K562 (cell line): ENCODE data around the gene SMIM35. TPM values are rescaled to one million over a fixed set of nuclear protein-coding genes. Genes with fewer than 3 reads are reported as not detected.

Experiments
- ATAC-seq: fragments of 200-7000 bp; cut with Tn5 transposase; 3 replicates; pipeline ENCODE4 v1.9.1; 2020; ENCODE audit warnings: moderate library complexity
- BruUV-seq: library from RNA; stranded (reverse); fragments of 400-500 nt; replicated peaks from 2 replicates; lab custom pipeline; 2021; lab: Mats Ljungman, UMichigan
- CTCF ChIA-PET: fragments of 300-600 bp; formaldehyde crosslinking; extraction: SDS; loops from one replicate; lab custom pipeline; 2021; ENCODE audit warnings: low intra/inter-chr PET ratio; lab: Yijun Ruan, JAX
- POLR2A ChIA-PET: fragments of 300-600, 350-650 bp; sonication (Branson Sonifier 250); formaldehyde crosslinking; extraction: SDS; loops from one replicate; lab custom pipeline; 2021; ENCODE audit warnings: antibody characterized with exemption, inconsistent platforms; lab: Yijun Ruan, JAX
- DNase-seq, 4 experiments: peaks; one replicate each; pipeline versions ENCODE4 v3.0.0 to v3.0.0-alpha.2; 2011 to 2018; ENCODE audit warnings: low spot score in 3 of 4, mixed read lengths in 3 of 4; ENCODE audit errors: extremely low read depth in 1 of 4
- FAIRE-seq: peaks from 2 replicates; lab custom pipeline; 2011; peaks lifted over from hg19 to GRCh38; lab: Jason Lieb, UNC
- H2AFZ ChIP-seq: 2 replicates; pipeline ENCODE4 v1.6.0; 2011; ENCODE audit warnings: low read depth, low read length, control low read depth, inconsistent platforms
- H3K27ac ChIP-seq: fragments of 200-600 bp; 3 replicates; pipeline ENCODE4 v1.8.0; 2011; ENCODE audit warnings: low read depth, mild to moderate bottlenecking, control low read depth, inconsistent platforms, low read length, moderate library complexity, mixed read lengths; ENCODE audit errors: extremely low read depth
- H3K27me3 ChIP-seq, 2 experiments: fragments of 300-600 bp in 1 of 2; 2 replicates in 1 of 2; 3 replicates in 1 of 2; pipeline versions ENCODE4 v1.6.0 to v1.8.0; 2011; ENCODE audit warnings: inconsistent platforms in 2 of 2, low read length in 2 of 2, mild to moderate bottlenecking in 1 of 2, mixed read lengths in 1 of 2, moderate library complexity in 1 of 2; ENCODE audit not compliant: control insufficient read depth in 2 of 2, insufficient read depth in 2 of 2
- H3K36me3 ChIP-seq: fragments of 300-600 bp; 3 replicates; pipeline ENCODE4 v1.8.0; 2011; ENCODE audit warnings: mild to moderate bottlenecking, low read length, inconsistent platforms; ENCODE audit not compliant: control insufficient read depth, insufficient read depth
- H3K4me1 ChIP-seq, 2 experiments: fragments of 200-600 bp in 1 of 2; replicated peaks in 1 of 2; 2 replicates in 1 of 2; 3 replicates in 1 of 2; pipeline versions ENCODE4 v1.5.1 to v1.8.0; 2011; ENCODE audit warnings: inconsistent platforms in 2 of 2, low read length in 2 of 2, mild to moderate bottlenecking in 1 of 2, mixed read lengths in 1 of 2, moderate library complexity in 1 of 2; ENCODE audit not compliant: control insufficient read depth in 2 of 2, insufficient read depth in 2 of 2
- H3K4me2 ChIP-seq: 2 replicates; pipeline ENCODE4 v1.6.1; 2011; ENCODE audit warnings: low read length, control low read depth, inconsistent platforms, mixed read lengths; ENCODE audit not compliant: insufficient read depth
- H3K4me3 ChIP-seq: fragments of 200-600 bp; sonication (generic), shearing (Covaris generic); 2 replicates; pipeline ENCODE4 v1.5.1; 2016; ENCODE audit warnings: control low read depth, inconsistent platforms
- H3K79me2 ChIP-seq: fragments of 200-600 bp; 3 replicates; pipeline ENCODE4 v1.8.0; 2011; ENCODE audit warnings: low read length, inconsistent platforms; ENCODE audit not compliant: control insufficient read depth, insufficient read depth
- H3K9ac ChIP-seq, 2 experiments: 2 replicates each; pipeline versions ENCODE4 v1.6.0 to v1.6.1; 2011; ENCODE audit warnings: low read depth in 2 of 2, low read length in 2 of 2, control low read depth in 1 of 2, inconsistent platforms in 1 of 2, mild to moderate bottlenecking in 1 of 2, mixed read lengths in 1 of 2; ENCODE audit not compliant: insufficient read depth in 1 of 2
- H3K9me1 ChIP-seq: one replicate; pipeline ENCODE4 v1.6.0; 2011; ENCODE audit warnings: inconsistent platforms, mild to moderate bottlenecking, low read length, moderate library complexity; ENCODE audit not compliant: control insufficient read depth, insufficient read depth
- H3K9me3 ChIP-seq: replicated peaks from 2 replicates; pipeline ENCODE4 v1.5.1; 2011; ENCODE audit warnings: low read depth, low read length, inconsistent platforms; ENCODE audit not compliant: control insufficient read depth, insufficient read depth
- H4K20me1 ChIP-seq: replicated peaks from 2 replicates; pipeline ENCODE4 v1.6.1; 2011; ENCODE audit warnings: low read length, inconsistent platforms, mixed read lengths; ENCODE audit not compliant: control insufficient read depth, insufficient read depth
- ATF3 ChIP-seq, 2 experiments: fragments of 450-650 bp in 1 of 2; sonication (generic) in 1 of 2; formaldehyde crosslinking in 1 of 2; IDR thresholded peaks in 1 of 2; conservative IDR thresholded peaks in 1 of 2; 2 replicates each; pipeline versions ENCODE4 v1.6.1 to v1.8.1; 2016 to 2023; ENCODE audit warnings: mild to moderate bottlenecking in 2 of 2, moderate library complexity in 2 of 2, inconsistent platforms in 1 of 2, missing genetic modification reagents in 1 of 2
- CHCHD3 ChIP-seq: fragments of 250-450 bp; sonication (Bioruptor Pico); IDR thresholded peaks from 2 replicates; pipeline ENCODE4 v2.1.2; 2022; ENCODE audit warnings: mild to moderate bottlenecking
- GTF3C2 ChIP-seq: IDR thresholded peaks from 3 replicates; pipeline ENCODE4 v1.6.1; 2011; ENCODE audit warnings: borderline replicate concordance, mild to moderate bottlenecking, moderate library complexity; ENCODE audit not compliant: insufficient read length; ENCODE audit errors: extremely low read depth
- KDM4B ChIP-seq, 2 experiments: fragments of 450-650 bp in 1 of 2; sonication (generic) in 1 of 2; IDR thresholded peaks; 2 replicates each; pipeline ENCODE4 v1.6.1; 2016 to 2017; ENCODE audit warnings: borderline replicate concordance in 2 of 2, antibody characterized with exemption in 1 of 2, low read depth in 1 of 2, mild to moderate bottlenecking in 1 of 2
- MIER1 ChIP-seq: fragments of 450-650 bp; IDR thresholded peaks from 2 replicates; pipeline ENCODE4 v1.6.1; 2016; ENCODE audit warnings: antibody characterized with exemption, mild to moderate bottlenecking, low read depth
- NFE2 ChIP-seq: IDR thresholded peaks from 2 replicates; pipeline ENCODE4 v1.6.1; 2014; ENCODE audit warnings: antibody characterized with exemption, low read depth
- PCBP2 ChIP-seq: fragments of 200-400 bp; formaldehyde crosslinking; IDR thresholded peaks from 2 replicates; pipeline ENCODE4 v1.6.1; 2018; ENCODE audit warnings: low read length, low read depth, mild to moderate bottlenecking, moderate library complexity; ENCODE audit not compliant: poor library complexity, severe bottlenecking
- PRPF4 ChIP-seq: fragments of 200-400 bp; formaldehyde crosslinking; IDR thresholded peaks from one replicate; pipeline ENCODE4 v1.6.1; 2017; ENCODE audit warnings: low read length, low read depth, mild to moderate bottlenecking; ENCODE audit not compliant: insufficient read depth, poor library complexity, severe bottlenecking
- SLC30A9 ChIP-seq: fragments of 250-450 bp; sonication (Bioruptor Pico); IDR thresholded peaks from 2 replicates; pipeline ENCODE4 v1.8.0; 2022; ENCODE audit warnings: mild to moderate bottlenecking, moderate library complexity
- SMARCA4 ChIP-seq: fragments of 450-650 bp; IDR thresholded peaks from 2 replicates; pipeline ENCODE4 v1.6.1; 2016
- STAT5B ChIP-seq: fragments of 250-450 bp; sonication (Bioruptor Pico); IDR thresholded peaks from 2 replicates; pipeline ENCODE4 v1.8.0; 2021; ENCODE audit warnings: mild to moderate bottlenecking, inconsistent platforms
- WGBS: fragments of 100-300 bp; shearing (Covaris generic); methylation state at CpG from one replicate; pipeline ENCODE4 v1.1.6; 2016; ENCODE audit warnings: low coverage, mixed read lengths; ENCODE audit not compliant: insufficient coverage; ENCODE audit errors: missing lambda C conversion rate; 5-methylcytosine and 5-hydroxymethylcytosine counted together
- in situ Hi-C: fragments of 300-500 bp; cut with MboI; formaldehyde crosslinking; loops from 4 replicates; pipeline ENCODE4 v1.15.0; 2018; ENCODE audit warnings: inconsistent platforms, mixed read lengths
- intact Hi-C: fragments of 100-400 bp; cut with micrococcal nuclease; formaldehyde crosslinking; loops from 2 replicates; pipeline ENCODE4 v1.14.2; 2022
- polyA plus RNA-seq, 8 experiments: library from polyadenylated mRNA; depleted of rRNA in 4 of 8; stranded (reverse) in 5 of 8; unstranded in 3 of 8; fragments of >200 nt; fragmentation: Nextera tagmentation in 2 of 8; fragmentation: Illumina TruSeq in 1 of 8; extraction: Ambion mirVana in 2 of 8; extraction: Trizol in 1 of 8; gene quantifications; 2 replicates each; pipeline versions ENCODE4 v1.2.1 to v1.2.3, GENCODE V29; 2011 to 2014; ENCODE audit warnings: inconsistent platforms in 1 of 8, missing spikeins in 1 of 8
- total RNA-seq, 7 experiments: library from RNA; depleted of rRNA in 6 of 7; stranded (reverse); fragments of >200 nt in 6 of 7; fragmentation: Illumina TruSeq in 2 of 7; extraction: Trizol in 2 of 7; gene quantifications; 2 replicates each; pipeline versions ENCODE4 v1.2.1 to v1.2.3, GENCODE V29; 2011 to 2021; ENCODE audit warnings: low replicate concordance in 1 of 7
- TF ChIP-seq, protein P1 (sequence below): IDR thresholded peaks from 3 replicates; pipeline ENCODE4 v1.6.1; 2011; ENCODE audit warnings: borderline replicate concordance, mild to moderate bottlenecking; ENCODE audit not compliant: insufficient read length, insufficient read depth
- TF ChIP-seq, protein P2 (sequence below), 2 experiments: IDR thresholded peaks in 1 of 2; conservative IDR thresholded peaks in 1 of 2; 2 replicates each; pipeline ENCODE4 v1.6.1; 2016; ENCODE audit warnings: low read depth in 2 of 2, mild to moderate bottlenecking in 1 of 2, missing compliant biosample characterization in 1 of 2, missing genetic modification characterization in 1 of 2, moderate library complexity in 1 of 2

The SMIM35 gene
- total and polyA plus RNA-seq, 9 of the 15 experiments (the other 6 are each of a cell fraction or from before 2014, with no cell fraction given) = 0.03 TPM; not detected in 7

GRCh38 chr11:118133816-118134215 lies 47.1 kb upstream of the SMIM35 start:
- WGBS = 4% methylated on average over 10 of the region's 10 CpGs
- Histone ChIP-seq H2AFZ (no peak overlapping the region), H3K4me1 (no peaks in the 10 kb centered on the region), H3K27me3 (peaks cover 16 to 50% of the 10 kb centered on the region in 2 experiments), H3K36me3 (no peaks in the 10 kb centered on the region), H3K79me2 (no peaks in the 10 kb centered on the region), H3K9ac (0 out of 4 replicates have a peak overlapping the region, but pooled peaks of 1 of the 2 experiments have one; percentile 65), H3K4me2 (no peak overlapping the region), H4K20me1 (no peaks in the 10 kb centered on the region; the same call in 1 of the 2 replicates), H3K9me1 (peaks cover 3% of the 10 kb centered on the region), H3K4me3 (no peak overlapping the region), H3K9me3 (no peaks in the 10 kb centered on the region), H3K27ac (no peak overlapping the region)
- no peak for DNase-seq
- TF ChIP-seq, protein P1, sequence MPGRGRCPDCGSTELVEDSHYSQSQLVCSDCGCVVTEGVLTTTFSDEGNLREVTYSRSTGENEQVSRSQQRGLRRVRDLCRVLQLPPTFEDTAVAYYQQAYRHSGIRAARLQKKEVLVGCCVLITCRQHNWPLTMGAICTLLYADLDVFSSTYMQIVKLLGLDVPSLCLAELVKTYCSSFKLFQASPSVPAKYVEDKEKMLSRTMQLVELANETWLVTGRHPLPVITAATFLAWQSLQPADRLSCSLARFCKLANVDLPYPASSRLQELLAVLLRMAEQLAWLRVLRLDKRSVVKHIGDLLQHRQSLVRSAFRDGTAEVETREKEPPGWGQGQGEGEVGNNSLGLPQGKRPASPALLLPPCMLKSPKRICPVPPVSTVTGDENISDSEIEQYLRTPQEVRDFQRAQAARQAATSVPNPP = no peak
- TF ChIP-seq KDM4B (IDR thresholded peaks at IDR 0.05; ENCODE audit: borderline replicate concordance in 2 of 2, low read depth in 1 of 2) (no peak), ATF3 (IDR thresholded peaks at IDR 0.05) (no peak), ATF3 (CRISPR knock-in tag; conservative IDR thresholded peaks at IDR 0.05) (no peak), SLC30A9 (no peak), GTF3C2 (no peak), PRPF4 (no peak), SMARCA4 (no peak), MIER1 (no peak), NFE2 (no peak), PCBP2 (no peak), CHCHD3 (CRISPR knock-in tag) (no peak), STAT5B (no peak)
- TF ChIP-seq, protein P2, sequence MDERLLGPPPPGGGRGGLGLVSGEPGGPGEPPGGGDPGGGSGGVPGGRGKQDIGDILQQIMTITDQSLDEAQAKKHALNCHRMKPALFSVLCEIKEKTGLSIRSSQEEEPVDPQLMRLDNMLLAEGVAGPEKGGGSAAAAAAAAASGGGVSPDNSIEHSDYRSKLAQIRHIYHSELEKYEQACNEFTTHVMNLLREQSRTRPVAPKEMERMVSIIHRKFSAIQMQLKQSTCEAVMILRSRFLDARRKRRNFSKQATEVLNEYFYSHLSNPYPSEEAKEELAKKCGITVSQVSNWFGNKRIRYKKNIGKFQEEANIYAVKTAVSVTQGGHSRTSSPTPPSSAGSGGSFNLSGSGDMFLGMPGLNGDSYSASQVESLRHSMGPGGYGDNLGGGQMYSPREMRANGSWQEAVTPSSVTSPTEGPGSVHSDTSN (CRISPR knock-in tag; IDR thresholded peaks at IDR 0.05; ENCODE audit: low read depth) = no peak
- TF ChIP-seq, protein P2 (tag; conservative IDR thresholded peaks at IDR 0.05; ENCODE audit: low read depth) = no peak
- no TSS peak for BruUV-seq
- POLR2A ChIA-PET = interaction anchor here (0.8 kb wide), 1 partner anchor 35 kb away, joined by 4 read pairs; no protein-coding TSS in a partner anchor
- ATAC-seq = no peak
- CTCF ChIA-PET = no interaction called here
- no peak for FAIRE-seq
- intact Hi-C loops = no loop called here
- in situ Hi-C loops = no loop called here
